Measurements from ENCODE around the gene KISS1R. TPM values are rescaled to one million over a fixed set of nuclear protein-coding genes. Genes with fewer than 3 reads are reported as not detected.

KISS1R gene
- total RNA-seq, 1 experiment from 2014 or later, result 16.6 TPM

DNA sequence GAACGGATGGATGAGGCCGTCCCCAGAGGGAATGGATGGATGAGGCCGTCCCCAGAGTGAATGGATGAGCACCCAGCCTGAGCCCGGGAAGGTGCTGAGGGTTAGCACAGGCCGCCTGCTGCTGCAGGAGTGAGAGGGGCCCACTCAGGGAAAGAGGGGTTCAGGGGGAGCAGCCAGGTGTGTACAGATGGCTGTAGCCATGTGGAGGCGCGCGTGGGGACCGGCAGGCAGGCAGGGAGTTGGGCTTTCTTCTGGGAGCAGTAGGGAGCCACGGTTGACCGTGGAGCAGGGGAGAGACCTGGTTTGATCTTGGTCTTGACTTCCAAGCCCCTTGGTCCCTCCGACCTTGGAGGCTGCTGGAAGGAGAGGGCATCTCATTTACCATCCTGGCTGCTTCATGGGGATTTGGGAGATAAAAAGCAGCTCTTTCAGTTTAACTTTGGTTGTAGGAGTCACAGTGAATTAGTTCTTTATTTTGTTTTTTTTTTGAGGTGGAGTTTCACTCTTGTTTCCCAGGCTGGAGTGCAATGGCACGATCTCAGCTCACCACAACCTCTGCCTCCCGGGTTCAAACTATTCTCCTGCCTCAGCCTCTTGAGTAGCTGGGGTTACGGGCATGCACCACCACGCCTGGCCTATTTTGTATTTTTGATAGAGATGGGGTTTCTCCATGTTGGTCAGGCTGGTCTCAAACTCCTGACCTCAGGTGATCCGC, 33.4 kb downstream of the KISS1R start:
- no peaks in the 10 kb centered on the region for H3K27me3 ChIP-seq (replicated peaks; ENCODE audit: control insufficient read depth, insufficient read depth, low read length)
- no peaks in the 10 kb centered on the region for H3K27me3 Mint-ChIP-seq (ENCODE audit: insufficient read depth, unreplicated experiment)
- peak overlapping the region; percentile 32 for H3K4me3 Mint-ChIP-seq (ENCODE audit: unreplicated experiment)
- CTCF ChIA-PET, result no interaction called here
- H3K36me3 ChIP-seq (ENCODE audit: control insufficient read depth, insufficient read depth, low read length), result peaks cover 3% of the 10 kb centered on the region
- H3K4me1 ChIP-seq, result peaks cover 62% of the 10 kb centered on the region
- intact Hi-C loops (cut with micrococcal nuclease; ENCODE audit: unreplicated experiment), result no loop called here
- POLR2A ChIA-PET, result no interaction called here
- TF ChIP-seq, protein P1, sequence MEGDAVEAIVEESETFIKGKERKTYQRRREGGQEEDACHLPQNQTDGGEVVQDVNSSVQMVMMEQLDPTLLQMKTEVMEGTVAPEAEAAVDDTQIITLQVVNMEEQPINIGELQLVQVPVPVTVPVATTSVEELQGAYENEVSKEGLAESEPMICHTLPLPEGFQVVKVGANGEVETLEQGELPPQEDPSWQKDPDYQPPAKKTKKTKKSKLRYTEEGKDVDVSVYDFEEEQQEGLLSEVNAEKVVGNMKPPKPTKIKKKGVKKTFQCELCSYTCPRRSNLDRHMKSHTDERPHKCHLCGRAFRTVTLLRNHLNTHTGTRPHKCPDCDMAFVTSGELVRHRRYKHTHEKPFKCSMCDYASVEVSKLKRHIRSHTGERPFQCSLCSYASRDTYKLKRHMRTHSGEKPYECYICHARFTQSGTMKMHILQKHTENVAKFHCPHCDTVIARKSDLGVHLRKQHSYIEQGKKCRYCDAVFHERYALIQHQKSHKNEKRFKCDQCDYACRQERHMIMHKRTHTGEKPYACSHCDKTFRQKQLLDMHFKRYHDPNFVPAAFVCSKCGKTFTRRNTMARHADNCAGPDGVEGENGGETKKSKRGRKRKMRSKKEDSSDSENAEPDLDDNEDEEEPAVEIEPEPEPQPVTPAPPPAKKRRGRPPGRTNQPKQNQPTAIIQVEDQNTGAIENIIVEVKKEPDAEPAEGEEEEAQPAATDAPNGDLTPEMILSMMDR (IDR thresholded peaks at IDR 0.05; ENCODE audit: insufficient read depth in 1 of 2, low read depth in 1 of 2, low read length in 1 of 2, severe bottlenecking in 1 of 2, unreplicated experiment in 1 of 2), result no peak
- peaks cover 91% of the 10 kb centered on the region for H3K36me3 Mint-ChIP-seq (ENCODE audit: insufficient read depth, unreplicated experiment)
- BruUV-seq (replicated peaks), result no TSS peak
- no peaks in the 10 kb centered on the region for H3K9me3 ChIP-seq
- no peak for DNase-seq
- peaks cover 7% of the 10 kb centered on the region for H3K4me1 Mint-ChIP-seq (ENCODE audit: low read depth, unreplicated experiment)
- no peak overlapping the region for H3K4me3 ChIP-seq (ENCODE audit: low read depth, low read length)
- no peaks in the 10 kb centered on the region for H3K9me3 Mint-ChIP-seq (ENCODE audit: unreplicated experiment)
- H3K27ac Mint-ChIP-seq (ENCODE audit: unreplicated experiment), result peak overlapping the region; percentile 93

DNA sequence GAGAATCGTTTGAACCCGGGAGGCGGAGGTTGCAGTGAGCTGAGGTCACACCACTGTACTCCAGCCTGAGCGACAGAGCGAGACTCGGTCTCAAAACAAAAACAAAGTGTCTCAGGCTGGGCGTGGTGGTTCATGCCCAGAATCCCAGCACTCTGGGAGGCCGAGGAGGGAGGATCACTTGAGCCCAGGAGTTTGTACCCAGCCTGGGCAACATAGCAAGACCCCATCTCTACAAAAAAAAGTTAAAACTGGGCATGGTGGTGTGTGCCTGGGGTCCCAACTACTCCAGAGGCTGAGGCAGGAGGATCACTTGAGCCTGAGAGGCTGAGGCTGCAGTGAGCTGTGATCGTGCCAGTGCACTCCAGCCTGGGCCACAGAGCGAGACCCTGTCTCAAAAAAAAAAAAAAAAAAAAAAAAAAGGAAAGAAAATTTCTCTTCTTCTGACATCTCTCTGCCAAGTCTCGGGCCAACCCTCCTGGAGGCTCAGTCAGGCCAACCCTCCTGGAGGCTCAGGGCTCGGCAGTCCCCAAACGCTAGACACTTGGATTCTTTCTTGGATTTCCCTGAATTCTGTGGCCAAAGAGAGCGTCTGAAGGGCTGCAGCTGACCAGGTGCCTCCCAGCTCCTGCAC, 35.0 kb downstream of the KISS1R start:
- H3K9me3 ChIP-seq, result no peaks in the 10 kb centered on the region
- peaks cover 77% of the 10 kb centered on the region for H3K4me1 ChIP-seq
- Mint-ChIP-seq H3K36me3 (ENCODE audit: insufficient read depth, unreplicated experiment) (peaks cover 94% of the 10 kb centered on the region), H3K9me3 (ENCODE audit: unreplicated experiment) (no peaks in the 10 kb centered on the region), H3K4me3 (ENCODE audit: unreplicated experiment) (peak overlapping the region; percentile 74), H3K27me3 (ENCODE audit: insufficient read depth, unreplicated experiment) (no peaks in the 10 kb centered on the region), H3K4me1 (ENCODE audit: low read depth, unreplicated experiment) (peaks cover 7% of the 10 kb centered on the region), H3K27ac (ENCODE audit: unreplicated experiment) (peak overlapping the region; percentile 96)
- ChIA-PET POLR2A (interaction anchor here (0.6 to 1.5 kb wide), 4 partner anchors 10 to 317 kb away, joined by 3 to 5 read pairs (median 4); partner anchors contain the start of gene CIRBP), CTCF (no interaction called here)
- TF ChIP-seq, protein P1 (IDR thresholded peaks at IDR 0.05; ENCODE audit: insufficient read depth in 1 of 2, low read depth in 1 of 2, low read length in 1 of 2, severe bottlenecking in 1 of 2, unreplicated experiment in 1 of 2), result no peak
- H3K36me3 ChIP-seq (ENCODE audit: control insufficient read depth, insufficient read depth, low read length), result peaks cover 3% of the 10 kb centered on the region
- BruUV-seq (replicated peaks), result TSS peak; percentile 54
- intact Hi-C loops (cut with micrococcal nuclease; ENCODE audit: unreplicated experiment), result loop anchor here (2.0 kb wide), 2 partner anchors 27 to 29 kb away; no protein-coding TSS in a partner anchor
- no peak overlapping the region for H3K4me3 ChIP-seq (ENCODE audit: low read depth, low read length)
- DNase-seq, result no peak
- H3K27me3 ChIP-seq (replicated peaks; ENCODE audit: control insufficient read depth, insufficient read depth, low read length), result no peaks in the 10 kb centered on the region

DNA sequence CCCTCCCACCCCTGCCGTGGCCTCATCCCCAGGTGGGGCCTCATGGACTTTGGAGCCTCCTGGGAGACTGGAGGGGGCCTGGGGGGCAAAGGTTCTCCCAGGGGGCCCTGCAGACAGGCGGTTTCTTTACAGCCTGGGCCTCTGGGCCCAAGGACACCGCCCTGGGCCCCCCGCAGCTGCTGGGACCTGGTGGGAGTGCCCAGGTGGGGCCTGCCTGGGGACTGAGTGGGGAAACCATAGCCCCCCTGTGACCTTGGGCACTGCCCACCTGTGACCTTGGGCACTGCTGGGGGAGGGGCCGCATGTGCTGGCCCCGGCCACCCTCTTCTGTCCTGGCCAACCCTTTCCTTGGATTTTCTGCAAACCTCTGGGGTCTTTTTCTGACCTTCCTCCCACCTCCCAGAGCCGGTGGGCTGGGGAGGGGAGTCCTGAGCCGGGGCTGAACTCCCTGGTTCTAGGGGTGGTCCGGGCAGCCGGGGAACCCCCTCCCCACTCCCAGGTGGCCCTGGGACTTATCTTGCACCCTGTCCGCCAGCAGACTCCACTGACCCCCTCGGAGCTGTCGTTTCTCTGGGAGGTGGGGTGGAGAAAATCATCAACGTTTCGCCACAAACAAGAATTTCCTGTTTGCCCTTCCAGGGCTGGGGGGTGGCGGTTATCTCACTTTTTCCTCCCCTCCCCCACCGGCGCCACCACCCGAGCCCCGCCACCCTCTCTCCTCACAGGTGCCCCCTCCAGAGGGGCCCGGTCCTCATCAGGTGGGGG, 35.7 kb downstream of the KISS1R start:
- CTCF ChIA-PET, result interaction anchor here (0.6 kb wide), 1 partner anchor 1052 kb away, joined by 7 read pairs; no protein-coding TSS in a partner anchor
- Histone ChIP-seq H3K27me3 (replicated peaks; ENCODE audit: control insufficient read depth, insufficient read depth, low read length) (no peaks in the 10 kb centered on the region), H3K4me1 (peaks cover 77% of the 10 kb centered on the region), H3K4me3 (ENCODE audit: low read depth, low read length) (peak overlapping the region; percentile 32), H3K36me3 (ENCODE audit: control insufficient read depth, insufficient read depth, low read length) (peaks cover 5% of the 10 kb centered on the region), H3K9me3 (no peaks in the 10 kb centered on the region)
- peak; percentile 96 to 98 for DNase-seq
- TF ChIP-seq, protein P1 (IDR thresholded peaks at IDR 0.05; ENCODE audit: insufficient read depth in 1 of 2, low read depth in 1 of 2, low read length in 1 of 2, severe bottlenecking in 1 of 2, unreplicated experiment in 1 of 2), result no peak
- BruUV-seq (replicated peaks), result no TSS peak
- peak overlapping the region; percentile 96 for H3K27ac Mint-ChIP-seq (ENCODE audit: unreplicated experiment)
- POLR2A ChIA-PET, result interaction anchor here (0.6 to 1.5 kb wide), 4 partner anchors 9 to 316 kb away, joined by 3 to 5 read pairs (median 4); partner anchors contain the start of gene CIRBP
- H3K27me3 Mint-ChIP-seq (ENCODE audit: insufficient read depth, unreplicated experiment), result no peaks in the 10 kb centered on the region
- intact Hi-C loops (cut with micrococcal nuclease; ENCODE audit: unreplicated experiment), result loop anchor here (2.0 kb wide), 2 partner anchors 28 kb away; no protein-coding TSS in a partner anchor
- peak overlapping the region; percentile 74 for H3K4me3 Mint-ChIP-seq (ENCODE audit: unreplicated experiment)
- peaks cover 7% of the 10 kb centered on the region for H3K4me1 Mint-ChIP-seq (ENCODE audit: low read depth, unreplicated experiment)
- peaks cover 93% of the 10 kb centered on the region for H3K36me3 Mint-ChIP-seq (ENCODE audit: insufficient read depth, unreplicated experiment)
- H3K9me3 Mint-ChIP-seq (ENCODE audit: unreplicated experiment), result no peaks in the 10 kb centered on the region
